Measurements from ENCODE around the gene CACNA1C. TPM values are rescaled to one million over a fixed set of nuclear protein-coding genes. Genes with fewer than 3 reads are reported as not detected.

The CACNA1C gene
- total RNA-seq, 1 experiment from 2014 or later = 3.7 TPM

DNA sequence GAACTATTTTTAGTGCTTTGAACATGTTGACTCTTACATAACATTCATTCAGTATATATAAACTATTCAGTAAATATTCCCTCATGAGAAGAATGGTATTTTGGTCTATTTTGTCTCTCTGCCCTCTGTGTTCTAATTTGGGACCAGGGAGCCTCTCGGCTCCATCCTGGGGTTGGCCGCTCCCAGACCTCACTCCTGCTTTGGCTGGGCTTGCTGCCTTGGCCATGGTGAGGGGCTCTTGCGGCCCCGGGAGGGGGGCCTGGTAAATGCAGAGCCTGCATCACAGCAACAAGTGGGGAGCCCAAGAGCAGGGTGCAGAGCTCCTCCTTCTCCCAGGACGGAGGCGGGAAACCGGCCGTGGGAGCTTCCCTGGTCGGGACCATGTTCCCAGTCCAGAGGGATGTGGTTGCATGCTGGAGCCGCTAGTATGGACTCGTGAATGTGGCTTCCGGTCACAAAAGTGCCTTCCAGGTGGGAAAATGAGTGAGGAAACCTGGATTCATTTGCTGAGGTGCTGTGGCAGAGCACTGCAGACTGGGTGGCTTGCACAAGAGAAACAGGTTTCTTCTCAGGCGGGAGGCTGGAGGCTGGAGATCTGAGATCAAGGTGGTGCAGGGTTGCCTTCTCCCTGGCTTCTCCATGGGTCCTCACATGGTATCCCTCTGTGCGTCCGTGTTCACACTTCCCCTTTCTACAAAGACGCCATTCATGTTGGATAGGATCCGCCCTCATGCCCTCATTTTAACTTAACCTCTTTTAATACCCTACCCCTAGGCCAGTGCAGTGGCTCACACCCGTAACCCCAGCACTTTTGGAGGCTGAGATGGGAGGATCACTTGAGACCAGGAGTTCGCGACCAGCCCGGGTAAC, 250.2 kb downstream of the CACNA1C start:
- BruUV-seq (replicated peaks) = no TSS peak
- ChIA-PET POLR2A (ENCODE audit: low non-redundant PET) (no interaction called here), CTCF (no interaction called here)
- no peaks in the 10 kb centered on the region for H3K9me3 ChIP-seq (ENCODE audit: low read depth, low read length, poor library complexity, severe bottlenecking)
- H3K27ac ChIP-seq (ENCODE audit: low read depth, low read length, poor library complexity, severe bottlenecking) = no peak overlapping the region
- no peak for DNase-seq (ENCODE audit: low spot score)
- intact Hi-C loops (cut with micrococcal nuclease; ENCODE audit: unreplicated experiment) = no loop called here
- TF ChIP-seq CTCF (conservative IDR thresholded peaks at IDR 0.05; ENCODE audit: low read depth, low read length) (no peak), EZH2 (IDR thresholded peaks at IDR 0.05; ENCODE audit: borderline replicate concordance, low read depth, low read length, poor library complexity, severe bottlenecking) (no peak)
- no peak overlapping the region for H3K4me3 ChIP-seq (ENCODE audit: low read depth, low read length, poor library complexity, severe bottlenecking)
- peaks cover 18% of the 10 kb centered on the region for H3K4me1 ChIP-seq (ENCODE audit: insufficient read depth, low read length, poor library complexity, severe bottlenecking)
- no peaks in the 10 kb centered on the region for H3K27me3 ChIP-seq (replicated peaks; ENCODE audit: insufficient read depth, low read depth, low read length, poor library complexity)
- H3K36me3 ChIP-seq (ENCODE audit: insufficient read depth, low read length, poor library complexity, severe bottlenecking) = no peaks in the 10 kb centered on the region

DNA sequence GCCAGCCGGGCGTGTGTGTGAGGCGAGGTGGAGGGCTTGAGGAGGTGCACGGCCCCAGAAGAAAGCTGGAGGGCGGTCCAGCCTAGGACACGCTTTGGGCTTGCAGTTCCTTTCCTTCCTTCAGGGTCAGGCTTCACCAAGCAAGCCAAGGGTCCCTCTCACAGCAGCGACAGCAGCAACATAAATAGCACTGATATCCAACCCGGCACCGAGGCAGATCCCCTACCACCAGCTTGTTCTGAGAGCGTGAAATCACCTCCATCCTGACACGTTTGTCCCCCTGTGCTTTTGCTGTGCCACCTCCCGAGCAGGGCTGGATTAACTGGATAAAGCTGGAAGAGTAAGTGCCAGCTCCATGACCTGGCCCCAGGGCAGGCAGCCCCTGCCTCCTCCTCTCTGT, 251.4 kb downstream of the CACNA1C start:
- Histone ChIP-seq H3K4me3 (ENCODE audit: low read depth, low read length, poor library complexity, severe bottlenecking) (no peak overlapping the region), H3K36me3 (ENCODE audit: insufficient read depth, low read length, poor library complexity, severe bottlenecking) (no peaks in the 10 kb centered on the region), H3K27me3 (replicated peaks; ENCODE audit: insufficient read depth, low read depth, low read length, poor library complexity) (no peaks in the 10 kb centered on the region), H3K4me1 (ENCODE audit: insufficient read depth, low read length, poor library complexity, severe bottlenecking) (peaks cover 18% of the 10 kb centered on the region), H3K9me3 (ENCODE audit: low read depth, low read length, poor library complexity, severe bottlenecking) (peaks cover 5% of the 10 kb centered on the region), H3K27ac (ENCODE audit: low read depth, low read length, poor library complexity, severe bottlenecking) (no peak overlapping the region)
- no TSS peak for BruUV-seq (replicated peaks)
- CTCF ChIA-PET = no interaction called here
- POLR2A ChIA-PET (ENCODE audit: low non-redundant PET) = no interaction called here
- TF ChIP-seq CTCF (conservative IDR thresholded peaks at IDR 0.05; ENCODE audit: low read depth, low read length) (no peak), EZH2 (IDR thresholded peaks at IDR 0.05; ENCODE audit: borderline replicate concordance, low read depth, low read length, poor library complexity, severe bottlenecking) (no peak)
- no peak for DNase-seq (ENCODE audit: low spot score)
- intact Hi-C loops (cut with micrococcal nuclease; ENCODE audit: unreplicated experiment) = no loop called here

- peaks cover 26% of the 10 kb centered on the region for H3K4me1 ChIP-seq (ENCODE audit: insufficient read depth, low read length, poor library complexity, severe bottlenecking)
- ChIA-PET POLR2A (ENCODE audit: low non-redundant PET) (no interaction called here), CTCF (no interaction called here)
- BruUV-seq (replicated peaks) = no TSS peak
- DNase-seq (ENCODE audit: low spot score) = peak; percentile 90
- H3K27ac ChIP-seq (ENCODE audit: low read depth, low read length, poor library complexity, severe bottlenecking) = peak overlapping the region; percentile 31
- intact Hi-C loops (cut with micrococcal nuclease; ENCODE audit: unreplicated experiment) = no loop called here
- H3K9me3 ChIP-seq (ENCODE audit: low read depth, low read length, poor library complexity, severe bottlenecking) = peaks cover 5% of the 10 kb centered on the region
- TF ChIP-seq EZH2 (IDR thresholded peaks at IDR 0.05; ENCODE audit: borderline replicate concordance, low read depth, low read length, poor library complexity, severe bottlenecking) (no peak), CTCF (conservative IDR thresholded peaks at IDR 0.05; ENCODE audit: low read depth, low read length) (no peak)
- H3K36me3 ChIP-seq (ENCODE audit: insufficient read depth, low read length, poor library complexity, severe bottlenecking) = no peaks in the 10 kb centered on the region
- H3K4me3 ChIP-seq (ENCODE audit: low read depth, low read length, poor library complexity, severe bottlenecking) = no peak overlapping the region
- no peaks in the 10 kb centered on the region for H3K27me3 ChIP-seq (replicated peaks; ENCODE audit: insufficient read depth, low read depth, low read length, poor library complexity)
Observed at GRCh38 chr12:2306012-2306411, 253.2 kb downstream of the CACNA1C start.

Measured in A673 (cell line).